GM19468 (cell line): ENCODE measurements around the gene ONECUT3.

ENCODE experiments used
- ATAC-seq: cut with Tn5 transposase; IDR thresholded peaks from one replicate; pipeline ENCODE4 v1.9.1; 2021; ENCODE audit warnings: mild to moderate bottlenecking, moderate library complexity, moderate number of reproducible peaks; ENCODE audit not compliant: unreplicated experiment; ENCODE audit errors: extremely low read depth

The ONECUT3 gene

DNA sequence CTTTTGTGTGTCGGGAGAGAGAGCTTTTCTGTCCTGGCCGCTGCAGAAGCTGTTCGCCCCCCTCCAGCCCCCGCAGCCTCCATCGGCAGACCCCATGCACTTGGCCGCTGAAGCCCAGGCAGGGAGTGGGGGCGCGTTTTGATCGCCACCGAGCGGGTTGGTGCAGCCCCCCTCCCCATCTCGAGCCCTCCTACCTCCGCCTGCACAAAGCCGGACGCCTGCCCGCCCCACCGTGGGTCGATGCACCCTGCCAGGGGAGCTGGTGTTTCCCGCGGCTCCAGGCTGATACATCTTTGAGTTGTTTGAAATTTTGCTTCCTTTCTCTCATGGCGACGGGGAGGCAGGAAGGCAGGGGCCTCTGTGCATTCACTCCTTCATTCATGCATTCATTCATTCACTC is 16.4 kb upstream of the ONECUT3 start:
- ATAC-seq = no peak

DNA sequence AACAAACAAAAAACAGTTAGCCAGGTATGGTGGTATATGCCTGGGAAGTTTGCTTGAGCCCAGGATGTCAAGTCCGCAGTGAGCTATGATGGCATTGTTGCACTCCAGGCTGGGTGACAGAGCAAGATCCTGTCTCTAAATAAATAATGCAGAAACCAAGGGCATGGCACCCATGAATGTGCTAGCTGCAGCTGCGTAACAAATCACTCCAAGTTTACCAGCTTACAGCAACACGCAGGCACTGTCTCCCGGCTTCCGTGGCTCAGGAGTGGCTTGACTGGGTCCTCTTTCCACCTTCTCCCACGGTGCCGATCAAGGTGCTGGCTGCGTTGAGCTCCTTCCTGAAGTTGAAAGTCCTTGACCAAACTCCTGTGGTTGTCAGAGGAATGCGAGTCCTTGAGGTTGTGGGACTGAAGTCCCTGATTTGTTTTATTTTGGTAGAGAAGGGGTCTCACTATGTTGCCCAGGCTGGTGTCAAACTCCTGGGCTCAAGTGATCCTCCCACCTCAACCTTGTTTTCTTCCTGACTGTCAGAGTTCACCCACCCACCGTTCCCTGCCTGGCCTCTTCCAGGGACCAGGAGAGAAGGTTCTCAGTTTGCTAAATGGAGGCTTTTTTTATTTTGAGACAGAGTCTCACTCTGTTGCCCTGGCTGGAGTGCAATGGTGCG is 13.2 kb upstream of the ONECUT3 start:
- no peak for ATAC-seq

GRCh38 chr19:1742989-1743696 is 10.2 kb upstream of the ONECUT3 start:
- no peak for ATAC-seq

GRCh38 chr19:1744133-1744665 is 9.1 kb upstream of the ONECUT3 start:
- no peak for ATAC-seq

DNA sequence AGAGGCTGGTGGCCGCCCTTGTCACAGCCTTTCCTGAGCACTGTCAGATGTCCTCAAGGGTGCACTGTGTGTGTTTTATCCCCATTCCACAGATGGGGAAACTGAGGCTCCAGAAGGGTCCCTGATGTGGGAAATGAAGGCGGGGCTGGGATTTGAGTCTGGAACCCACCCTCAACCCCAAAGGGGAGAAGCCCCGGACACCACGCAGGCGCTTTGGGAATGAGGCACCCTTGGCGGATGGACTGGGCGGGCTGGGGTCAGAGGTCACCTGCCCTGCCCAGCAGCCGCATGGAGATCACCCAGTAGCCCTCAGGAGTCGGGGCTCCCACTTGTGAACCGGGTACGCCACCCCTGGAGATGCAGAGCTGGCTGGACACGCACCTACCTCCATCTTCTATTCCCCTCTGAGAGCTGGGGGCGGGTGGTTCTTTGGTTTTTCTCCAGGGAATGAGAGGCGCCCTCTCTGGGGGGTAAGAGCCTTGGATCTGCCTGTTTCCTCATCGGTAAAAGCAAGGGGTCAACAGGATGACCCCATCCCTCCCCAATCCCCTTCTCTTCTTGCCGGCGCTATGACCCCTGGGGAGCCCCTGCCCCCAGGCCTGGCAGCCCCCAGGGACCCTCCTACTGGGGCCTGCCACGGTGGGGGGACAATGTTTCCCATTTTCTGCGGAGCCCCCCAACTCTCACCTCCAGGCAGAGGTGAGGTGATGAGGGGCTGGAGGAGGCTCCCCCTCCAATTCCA is 8.3 kb upstream of the ONECUT3 start:
- ATAC-seq = no peak

GRCh38 chr19:1745589-1746031 is 7.7 kb upstream of the ONECUT3 start:
- no peak for ATAC-seq

DNA sequence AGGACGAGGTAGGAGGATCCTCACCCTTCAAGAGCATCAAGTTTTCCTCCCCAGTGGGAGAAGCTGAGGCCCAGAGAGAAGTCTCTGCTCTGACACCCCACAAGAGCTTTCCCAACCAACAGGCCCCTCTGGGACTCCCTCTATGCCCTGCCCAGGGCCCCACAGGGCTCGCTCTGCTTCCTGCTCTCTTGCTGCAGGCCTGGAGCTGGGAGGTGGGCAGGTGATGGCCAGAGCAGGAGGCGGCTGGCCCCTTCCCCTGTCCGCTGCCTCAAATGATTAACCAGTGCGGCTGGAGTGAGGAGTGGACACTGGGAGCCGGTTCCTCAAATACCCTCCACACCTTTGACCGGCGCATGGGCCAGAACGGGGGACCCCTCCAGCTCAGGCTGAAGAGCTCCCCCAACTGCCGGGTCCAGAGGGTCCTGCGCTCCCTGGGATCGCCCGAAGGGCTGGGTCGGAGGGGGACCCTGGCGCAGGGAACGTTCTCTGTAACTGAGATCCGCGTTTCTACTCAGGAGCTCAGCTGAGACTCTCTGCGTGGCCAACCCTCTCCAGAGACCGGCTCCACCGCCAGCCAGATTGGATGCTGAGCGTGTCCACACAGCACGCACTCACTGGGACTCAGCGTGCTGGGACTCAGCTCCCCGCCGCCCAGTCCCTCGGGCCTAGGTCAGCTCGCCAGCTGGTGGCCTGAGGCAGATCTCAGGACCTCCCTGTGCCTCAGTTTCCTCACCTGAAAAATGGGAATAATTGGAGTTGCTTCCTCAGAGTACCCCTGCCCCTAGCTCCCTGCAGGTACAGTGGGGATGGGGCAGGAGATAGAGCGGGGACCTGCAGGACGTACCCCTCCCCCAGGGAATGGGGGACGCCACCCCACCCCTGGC is 6.7 kb upstream of the ONECUT3 start:
- ATAC-seq = no peak

DNA sequence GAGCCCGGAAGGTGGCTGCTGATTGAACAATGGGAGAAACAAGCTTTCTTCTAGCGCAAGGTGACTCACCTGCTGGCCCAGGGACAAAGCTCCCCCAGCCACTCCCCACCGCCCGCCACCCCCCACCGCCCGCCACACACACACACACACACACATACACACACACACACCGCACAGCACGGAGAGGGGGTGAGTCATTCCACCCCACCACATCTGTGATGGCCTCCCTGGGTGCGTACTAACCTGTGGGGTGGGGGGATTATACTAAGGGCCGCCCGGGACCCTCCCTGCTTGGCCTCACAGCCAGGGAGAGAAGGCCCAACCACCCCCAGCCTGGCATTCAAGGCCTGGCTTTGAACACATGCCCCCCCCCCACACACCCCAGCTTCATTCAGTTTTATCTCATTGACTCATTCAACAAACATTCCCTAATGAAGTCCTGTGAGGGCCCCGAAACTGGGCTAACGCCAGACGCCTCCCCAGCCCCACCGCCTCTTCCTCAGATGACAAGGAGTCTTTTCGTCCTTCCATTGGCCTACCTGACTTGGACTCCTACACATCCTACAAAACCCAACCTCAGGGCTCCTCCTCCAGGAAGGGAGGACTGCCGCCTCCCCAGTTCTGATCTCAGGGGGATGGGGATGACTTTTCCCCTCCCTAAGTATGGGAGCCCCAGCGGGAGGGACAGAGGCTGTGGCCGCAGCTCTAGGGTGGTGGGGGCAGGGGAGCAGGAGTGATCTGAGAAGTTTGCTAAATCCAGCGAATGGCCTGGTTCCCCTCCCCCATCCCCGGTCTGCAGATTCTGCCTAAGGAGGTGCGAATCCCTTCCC is 5.8 kb upstream of the ONECUT3 start:
- ATAC-seq = no peak

GRCh38 chr19:1748115-1748872 is 5.0 kb upstream of the ONECUT3 start:
- ATAC-seq = no peak

DNA sequence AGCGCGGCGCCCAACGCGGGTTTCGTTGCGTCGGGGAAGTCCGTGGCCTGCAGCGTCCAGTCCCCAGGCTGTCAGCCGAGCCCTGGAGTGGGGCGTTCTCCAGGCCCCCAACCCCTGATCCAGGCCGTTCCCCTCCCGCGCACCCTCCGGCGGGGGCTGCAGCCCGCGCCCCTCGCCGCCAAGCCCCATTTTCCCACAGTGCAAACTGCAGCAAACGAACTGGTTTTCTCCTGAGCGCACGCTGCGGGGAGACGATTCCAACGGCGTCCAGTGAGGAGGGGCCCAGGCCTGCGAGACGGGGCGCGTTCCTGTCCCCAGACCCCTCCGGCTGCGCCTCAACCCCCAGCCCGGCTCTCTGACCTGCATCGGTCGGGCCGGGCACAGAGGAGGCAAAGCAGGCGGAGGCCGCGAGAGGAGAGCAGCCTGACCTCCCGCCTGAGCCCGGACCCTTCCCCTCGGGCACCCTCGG is 4.4 kb upstream of the ONECUT3 start:
- no peak for ATAC-seq

DNA sequence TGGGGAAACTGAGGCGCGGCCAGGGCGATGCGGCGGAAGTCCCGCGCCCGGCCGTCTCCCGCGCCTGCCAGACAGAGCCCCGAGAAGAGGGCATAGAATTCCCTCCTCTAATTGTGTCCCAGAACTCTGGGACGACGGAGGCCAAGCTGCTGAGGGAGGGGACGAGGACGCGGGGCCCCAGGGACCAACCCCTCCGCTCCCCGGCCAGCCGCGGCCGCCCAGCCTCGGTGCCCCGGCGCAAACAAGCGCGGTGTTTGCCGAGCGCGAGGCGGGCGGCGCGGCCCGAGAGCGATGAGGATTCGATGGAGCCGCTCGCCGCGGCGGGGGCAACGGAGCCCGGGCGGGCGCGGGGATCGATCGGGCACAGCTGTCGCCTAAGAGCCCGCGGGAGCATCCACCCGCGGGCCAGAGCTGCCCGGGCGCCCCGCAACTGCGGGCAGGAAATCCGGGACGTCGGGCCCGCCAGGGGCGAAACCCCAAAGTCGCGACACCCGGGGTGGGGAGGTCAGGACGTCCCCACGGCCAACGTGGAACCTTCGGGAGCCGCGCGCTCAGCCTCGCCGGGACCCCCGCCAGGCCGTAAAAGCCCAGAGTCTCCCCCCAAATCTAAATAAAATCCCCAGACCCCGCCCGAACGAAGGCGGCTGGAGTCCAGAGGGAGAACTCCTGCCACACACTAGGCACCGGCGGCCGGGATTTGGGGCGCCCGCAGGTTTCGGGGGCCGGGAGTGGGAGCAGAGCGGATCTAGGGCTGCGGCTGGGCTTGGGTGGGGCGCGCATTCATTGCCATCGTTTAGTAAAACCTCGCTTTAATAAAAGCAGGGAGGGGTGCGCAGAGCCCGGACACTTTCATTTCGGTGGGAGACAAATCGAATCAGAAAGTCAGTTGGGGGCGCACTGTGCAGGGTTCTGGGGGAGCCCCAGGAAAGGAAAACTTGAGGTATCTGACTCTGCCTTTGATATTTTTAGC is 3.6 kb upstream of the ONECUT3 start:
- no peak for ATAC-seq

- ATAC-seq = no peak
Measured at GRCh38 chr19:1750343-1751021, 2.8 kb upstream of the ONECUT3 start.

DNA sequence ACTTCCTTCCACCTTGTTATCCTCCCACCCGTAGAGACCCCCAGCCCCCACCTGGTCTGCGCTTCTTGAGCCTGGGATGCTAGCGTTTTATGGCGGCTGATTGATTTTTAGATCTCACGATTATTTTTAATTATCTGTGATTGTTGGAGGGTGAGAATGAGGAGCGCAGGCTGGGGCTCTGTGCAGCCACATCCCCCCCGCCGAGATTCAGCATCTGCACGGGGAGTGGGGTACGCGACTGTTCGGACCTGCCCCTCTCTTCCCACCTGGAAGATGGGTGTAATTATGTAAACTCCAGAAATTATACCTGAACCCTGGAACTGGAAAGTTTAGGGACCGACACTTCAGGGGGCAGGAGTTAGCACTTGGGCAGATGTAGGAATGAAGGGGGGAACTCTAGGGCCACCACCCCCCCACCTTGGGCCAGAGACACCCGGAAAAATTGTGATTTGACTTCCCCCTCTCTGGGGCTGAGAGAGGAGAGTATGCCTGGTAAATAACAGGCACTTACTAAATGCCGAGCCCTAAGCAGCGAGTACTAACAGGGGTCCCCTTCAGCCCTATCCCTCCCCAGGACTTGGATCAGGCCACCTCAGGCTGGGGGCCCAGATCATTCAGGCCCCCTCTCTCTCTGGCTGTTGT is 1.8 kb upstream of the ONECUT3 start:
- no peak for ATAC-seq

- no peak for ATAC-seq
Measured at GRCh38 chr19:1752009-1752756, 1.1 kb upstream of the ONECUT3 start.

GRCh38 chr19:1754018-1754635 is 821 bp downstream of the ONECUT3 start:
- no peak for ATAC-seq
